ENCODE data around the gene PTPN23. TPM values are rescaled to one million over a fixed set of nuclear protein-coding genes. Genes with fewer than 3 reads are reported as not detected.

Gene PTPN23
- total RNA-seq, 4 donors from 2014 or later: 26.9 to 199 (median 55.1) TPM

DNA sequence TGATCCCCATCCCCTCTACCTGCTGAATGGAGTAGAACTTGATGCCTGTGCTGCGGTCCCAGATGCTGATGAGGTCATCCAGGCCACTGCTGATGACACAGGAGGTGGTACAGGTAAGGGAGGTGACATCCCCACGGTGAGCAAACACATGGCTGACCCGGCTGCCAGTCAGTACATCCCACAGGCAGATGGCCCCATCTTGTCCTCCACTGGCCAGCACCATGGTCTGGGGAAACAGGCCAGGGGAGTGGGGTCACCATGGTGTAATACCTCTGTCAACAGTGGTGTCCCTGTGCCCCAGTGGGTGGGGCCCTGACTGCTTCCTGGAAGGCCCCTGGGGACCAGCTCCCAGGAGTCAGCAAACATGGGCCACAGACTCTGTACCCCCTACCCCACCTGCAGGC, 33.3 kb downstream of the PTPN23 start:
- Histone ChIP-seq H3K9me3 (no peaks in the 10 kb centered on the region), H3K36me3 (peaks cover 0 to 29% (median 2%) of the 10 kb centered on the region in 4 donors), H3K27ac (no peak overlapping the region), H3K27me3 (no peaks in the 10 kb centered on the region), H3K4me3 (no peak overlapping the region), H3K4me1 (no peaks in the 10 kb centered on the region)
- no peak for DNase-seq
- TF ChIP-seq, protein P1, sequence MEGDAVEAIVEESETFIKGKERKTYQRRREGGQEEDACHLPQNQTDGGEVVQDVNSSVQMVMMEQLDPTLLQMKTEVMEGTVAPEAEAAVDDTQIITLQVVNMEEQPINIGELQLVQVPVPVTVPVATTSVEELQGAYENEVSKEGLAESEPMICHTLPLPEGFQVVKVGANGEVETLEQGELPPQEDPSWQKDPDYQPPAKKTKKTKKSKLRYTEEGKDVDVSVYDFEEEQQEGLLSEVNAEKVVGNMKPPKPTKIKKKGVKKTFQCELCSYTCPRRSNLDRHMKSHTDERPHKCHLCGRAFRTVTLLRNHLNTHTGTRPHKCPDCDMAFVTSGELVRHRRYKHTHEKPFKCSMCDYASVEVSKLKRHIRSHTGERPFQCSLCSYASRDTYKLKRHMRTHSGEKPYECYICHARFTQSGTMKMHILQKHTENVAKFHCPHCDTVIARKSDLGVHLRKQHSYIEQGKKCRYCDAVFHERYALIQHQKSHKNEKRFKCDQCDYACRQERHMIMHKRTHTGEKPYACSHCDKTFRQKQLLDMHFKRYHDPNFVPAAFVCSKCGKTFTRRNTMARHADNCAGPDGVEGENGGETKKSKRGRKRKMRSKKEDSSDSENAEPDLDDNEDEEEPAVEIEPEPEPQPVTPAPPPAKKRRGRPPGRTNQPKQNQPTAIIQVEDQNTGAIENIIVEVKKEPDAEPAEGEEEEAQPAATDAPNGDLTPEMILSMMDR (IDR thresholded peaks at IDR 0.05): no peak
- TF ChIP-seq POLR2AphosphoS5 (IDR thresholded peaks at IDR 0.05) (no peak), POLR2A (IDR thresholded peaks at IDR 0.05) (no peak), EP300 (IDR thresholded peaks at IDR 0.05; ENCODE audit: low read depth) (no peak)
- intact Hi-C loops (cut with DNase I; ENCODE audit: low total_unique reads) (no loop called here), in situ Hi-C loops (cut with MboI; ENCODE audit: low pct_ligation_motif_present in 1 of 4, low pct_unique_long_range_greater_than_20kb in 1 of 4, low sequenced_read_pairs in 3 of 4) (loop anchor here in 2 of 4 donors (5.0 to 25.0 kb wide), 2 partner anchors 68 to 373 kb away; partner anchors contain the start of gene SMARCC1 (in 1 of the 2))
- 80% methylated on average over 2 of the region's 3 CpGs; no CpG with 5 or more reads in 1 of the 2 donors for WGBS, 2 donors (ENCODE audit: low coverage in 1 of 2)

- TF ChIP-seq POLR2A (IDR thresholded peaks at IDR 0.05) (no peak), POLR2AphosphoS5 (IDR thresholded peaks at IDR 0.05) (no peak), EP300 (IDR thresholded peaks at IDR 0.05; ENCODE audit: low read depth) (no peak)
- TF ChIP-seq, protein P1 (IDR thresholded peaks at IDR 0.05): no peak
- Histone ChIP-seq H3K4me1 (no peaks in the 10 kb centered on the region), H3K4me3 (no peak overlapping the region), H3K9me3 (no peaks in the 10 kb centered on the region), H3K36me3 (peaks cover 0 to 29% (median 2%) of the 10 kb centered on the region in 4 donors), H3K27me3 (no peaks in the 10 kb centered on the region), H3K27ac (no peak overlapping the region)
- intact Hi-C loops (cut with DNase I; ENCODE audit: low total_unique reads): no loop called here
- 78 to 92% methylated on average over 3 to 16 of the region's 16 CpGs for WGBS, 2 donors (ENCODE audit: low coverage in 1 of 2)
- in situ Hi-C loops (cut with MboI; ENCODE audit: low pct_ligation_motif_present in 1 of 4, low pct_unique_long_range_greater_than_20kb in 1 of 4, low sequenced_read_pairs in 3 of 4): loop anchor here in 2 of 4 donors (5.0 to 25.0 kb wide), 2 partner anchors 67 to 372 kb away; partner anchors contain the start of gene SMARCC1 (in 1 of the 2)
- DNase-seq: no peak
Observed at GRCh38 chr3:47414666-47415587, 34.1 kb downstream of the PTPN23 start.

DNA sequence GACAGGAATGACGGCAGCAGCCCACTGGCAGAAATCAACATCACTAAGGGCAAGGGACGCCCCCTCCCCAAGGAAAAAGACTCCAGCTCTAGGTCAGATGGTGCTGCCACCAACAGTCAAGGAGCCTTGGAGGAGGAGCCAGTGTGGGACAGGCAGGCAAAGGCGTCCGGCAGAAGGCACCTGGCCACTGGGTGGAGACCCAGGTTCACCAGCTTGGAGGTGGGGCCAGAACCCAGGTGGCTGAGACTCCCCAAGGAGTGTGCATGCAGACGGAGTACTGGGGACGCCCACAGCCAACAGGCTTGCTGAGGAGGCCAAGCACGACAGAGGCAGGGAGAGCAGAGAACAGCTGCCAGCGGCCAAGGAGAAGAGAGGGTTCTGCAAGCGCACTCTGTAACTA, 35.2 kb downstream of the PTPN23 start:
- Histone ChIP-seq H3K9me3 (no peaks in the 10 kb centered on the region), H3K36me3 (peaks cover 0 to 25% (median under 1%) of the 10 kb centered on the region in 4 donors), H3K4me3 (no peak overlapping the region), H3K27me3 (no peaks in the 10 kb centered on the region), H3K27ac (no peak overlapping the region), H3K4me1 (peaks cover 0 to 3% (median 0%) of the 10 kb centered on the region in 4 donors)
- in situ Hi-C loops (cut with MboI; ENCODE audit: low pct_ligation_motif_present in 1 of 4, low pct_unique_long_range_greater_than_20kb in 1 of 4, low sequenced_read_pairs in 3 of 4) (loop anchor here in 1 of 4 donors (25.0 kb wide), 1 partner anchor 371 kb away; the partner anchor contains the start of gene SMARCC1), intact Hi-C loops (cut with DNase I; ENCODE audit: low total_unique reads) (no loop called here)
- TF ChIP-seq POLR2AphosphoS5 (IDR thresholded peaks at IDR 0.05) (no peak), EP300 (IDR thresholded peaks at IDR 0.05; ENCODE audit: low read depth) (no peak), POLR2A (IDR thresholded peaks at IDR 0.05) (no peak)
- TF ChIP-seq, protein P1 (IDR thresholded peaks at IDR 0.05): no peak
- DNase-seq: no peak
- WGBS, 2 donors (ENCODE audit: low coverage in 1 of 2): 75 to 76% methylated on average over 5 to 9 of the region's 9 CpGs
